Measurements from ENCODE around the gene GARNL3. TPM values are rescaled to one million over a fixed set of nuclear protein-coding genes. Genes with fewer than 3 reads are reported as not detected.

Gene GARNL3
- total RNA-seq, 1 donor from 2014 or later = 5.4 TPM

- H3K27me3 Mint-ChIP-seq (ENCODE audit: low read depth, unreplicated experiment) = no peaks in the 10 kb centered on the region
- peaks cover 2% of the 10 kb centered on the region for H3K36me3 Mint-ChIP-seq (ENCODE audit: low read depth, unreplicated experiment)
- no peak overlapping the region for H3K9ac ChIP-seq (ENCODE audit: low read length)
- H2AFZ ChIP-seq (ENCODE audit: low read depth, low read length) = no peak overlapping the region
- no peak overlapping the region for H3K4me3 ChIP-seq (ENCODE audit: insufficient read depth, low read depth, low read length)
- H3K36me3 ChIP-seq (ENCODE audit: insufficient read depth, low read length) = no peaks in the 10 kb centered on the region
- H3K4me1 Mint-ChIP-seq (ENCODE audit: low read depth, unreplicated experiment) = no peaks in the 10 kb centered on the region
- no peaks in the 10 kb centered on the region for H3K9me3 ChIP-seq (ENCODE audit: insufficient read depth, low read depth, low read length)
- no peak for FAIRE-seq
- no peak overlapping the region for H3K27ac ChIP-seq (ENCODE audit: low read depth, low read length)
- H3K4me3 Mint-ChIP-seq (ENCODE audit: unreplicated experiment) = no peak overlapping the region
- no peaks in the 10 kb centered on the region for H3K27me3 ChIP-seq (ENCODE audit: insufficient read depth, low read length)
- TF ChIP-seq CTCF (IDR thresholded peaks at IDR 0.05; ENCODE audit: insufficient read depth, low read depth, low read length) = no peak
- no peak for TF ChIP-seq EZH2 (IDR thresholded peaks at IDR 0.05; ENCODE audit: insufficient read depth, low read length)
- no peak for DNase-seq (ENCODE audit: low read depth)
- H3K4me2 ChIP-seq (ENCODE audit: low read length) = no peak overlapping the region
- no peaks in the 10 kb centered on the region for H4K20me1 ChIP-seq (ENCODE audit: insufficient read depth, low read length)
- no peaks in the 10 kb centered on the region for H3K9me3 Mint-ChIP-seq (ENCODE audit: unreplicated experiment)
- H3K27ac Mint-ChIP-seq (ENCODE audit: unreplicated experiment) = no peak overlapping the region
- H3K4me1 ChIP-seq (ENCODE audit: insufficient read depth, low read length) = no peaks in the 10 kb centered on the region
- H3K79me2 ChIP-seq (ENCODE audit: insufficient read depth, low read length) = no peaks in the 10 kb centered on the region
These were observed 12.5 kb downstream of the GARNL3 start for GRCh38 chr9:127277099-127277498.

GRCh38 chr9:127277770-127278169 is 13.2 kb downstream of the GARNL3 start:
- Histone ChIP-seq H2AFZ (ENCODE audit: low read depth, low read length) (no peak overlapping the region), H3K27ac (ENCODE audit: low read depth, low read length) (no peak overlapping the region), H3K27me3 (ENCODE audit: insufficient read depth, low read length) (no peaks in the 10 kb centered on the region), H3K9me3 (ENCODE audit: insufficient read depth, low read depth, low read length) (no peaks in the 10 kb centered on the region), H3K4me1 (ENCODE audit: insufficient read depth, low read length) (no peaks in the 10 kb centered on the region), H3K4me2 (ENCODE audit: low read length) (no peak overlapping the region), H3K79me2 (ENCODE audit: insufficient read depth, low read length) (no peaks in the 10 kb centered on the region), H3K4me3 (ENCODE audit: insufficient read depth, low read depth, low read length) (no peak overlapping the region), H4K20me1 (ENCODE audit: insufficient read depth, low read length) (no peaks in the 10 kb centered on the region), H3K9ac (ENCODE audit: low read length) (no peak overlapping the region), H3K36me3 (ENCODE audit: insufficient read depth, low read length) (no peaks in the 10 kb centered on the region)
- DNase-seq (ENCODE audit: low read depth) (no peak), FAIRE-seq (no peak)
- peaks cover 2% of the 10 kb centered on the region for H3K36me3 Mint-ChIP-seq (ENCODE audit: low read depth, unreplicated experiment)
- H3K27ac Mint-ChIP-seq (ENCODE audit: unreplicated experiment) = no peak overlapping the region
- no peaks in the 10 kb centered on the region for H3K27me3 Mint-ChIP-seq (ENCODE audit: low read depth, unreplicated experiment)
- H3K9me3 Mint-ChIP-seq (ENCODE audit: unreplicated experiment) = no peaks in the 10 kb centered on the region
- no peaks in the 10 kb centered on the region for H3K4me1 Mint-ChIP-seq (ENCODE audit: low read depth, unreplicated experiment)
- no peak overlapping the region for H3K4me3 Mint-ChIP-seq (ENCODE audit: unreplicated experiment)
- no peak for TF ChIP-seq CTCF (IDR thresholded peaks at IDR 0.05; ENCODE audit: insufficient read depth, low read depth, low read length)
- TF ChIP-seq EZH2 (IDR thresholded peaks at IDR 0.05; ENCODE audit: insufficient read depth, low read length) = no peak

- H3K27me3 ChIP-seq (ENCODE audit: insufficient read depth, low read length) = no peaks in the 10 kb centered on the region
- H3K79me2 ChIP-seq (ENCODE audit: insufficient read depth, low read length) = no peaks in the 10 kb centered on the region
- no peak overlapping the region for H3K27ac ChIP-seq (ENCODE audit: low read depth, low read length)
- no peak for FAIRE-seq
- no peak overlapping the region for H3K4me3 Mint-ChIP-seq (ENCODE audit: unreplicated experiment)
- DNase-seq (ENCODE audit: low read depth) = no peak
- H3K4me1 ChIP-seq (ENCODE audit: insufficient read depth, low read length) = no peaks in the 10 kb centered on the region
- no peaks in the 10 kb centered on the region for H3K4me1 Mint-ChIP-seq (ENCODE audit: low read depth, unreplicated experiment)
- no peaks in the 10 kb centered on the region for H3K36me3 ChIP-seq (ENCODE audit: insufficient read depth, low read length)
- no peak overlapping the region for H3K27ac Mint-ChIP-seq (ENCODE audit: unreplicated experiment)
- H3K9me3 ChIP-seq (ENCODE audit: insufficient read depth, low read depth, low read length) = no peaks in the 10 kb centered on the region
- peaks cover 2% of the 10 kb centered on the region for H3K36me3 Mint-ChIP-seq (ENCODE audit: low read depth, unreplicated experiment)
- no peak overlapping the region for H2AFZ ChIP-seq (ENCODE audit: low read depth, low read length)
- no peaks in the 10 kb centered on the region for H3K9me3 Mint-ChIP-seq (ENCODE audit: unreplicated experiment)
- H3K4me3 ChIP-seq (ENCODE audit: insufficient read depth, low read depth, low read length) = no peak overlapping the region
- no peak overlapping the region for H3K9ac ChIP-seq (ENCODE audit: low read length)
- no peaks in the 10 kb centered on the region for H4K20me1 ChIP-seq (ENCODE audit: insufficient read depth, low read length)
- H3K4me2 ChIP-seq (ENCODE audit: low read length) = no peak overlapping the region
- no peaks in the 10 kb centered on the region for H3K27me3 Mint-ChIP-seq (ENCODE audit: low read depth, unreplicated experiment)
- TF ChIP-seq CTCF (IDR thresholded peaks at IDR 0.05; ENCODE audit: insufficient read depth, low read depth, low read length) (no peak), EZH2 (IDR thresholded peaks at IDR 0.05; ENCODE audit: insufficient read depth, low read length) (no peak)
These were observed 13.8 kb downstream of the GARNL3 start for GRCh38 chr9:127278372-127278771.

Data from astrocyte (in vitro differentiated cells and primary cell).